HEK293 (cell line): ENCODE measurements around the gene ARHGAP22.

Experiments
- CTCF ChIP-seq: fragments of 450-650 bp; formaldehyde crosslinking; IDR thresholded peaks from 2 replicates; pipeline ENCODE4 v1.5.1; 2016; ENCODE audit warnings: missing biosample characterization, missing genetic modification characterization
- SCRT1 ChIP-seq: fragments of 450-650 bp; formaldehyde crosslinking; IDR thresholded peaks from 2 replicates; pipeline ENCODE4 v1.5.1; 2016; ENCODE audit warnings: missing biosample characterization, missing genetic modification characterization, borderline replicate concordance
- ZBTB20 ChIP-seq: fragments of 450-650 bp; formaldehyde crosslinking; IDR thresholded peaks from 2 replicates; pipeline ENCODE4 v1.5.1; 2016; ENCODE audit warnings: missing biosample characterization, missing genetic modification characterization
- TF ChIP-seq, protein P1 (sequence below): fragments of 450-650 bp; formaldehyde crosslinking; IDR thresholded peaks from 2 replicates; pipeline ENCODE4 v1.5.1; 2016; ENCODE audit warnings: missing biosample characterization, missing genetic modification characterization

DNA sequence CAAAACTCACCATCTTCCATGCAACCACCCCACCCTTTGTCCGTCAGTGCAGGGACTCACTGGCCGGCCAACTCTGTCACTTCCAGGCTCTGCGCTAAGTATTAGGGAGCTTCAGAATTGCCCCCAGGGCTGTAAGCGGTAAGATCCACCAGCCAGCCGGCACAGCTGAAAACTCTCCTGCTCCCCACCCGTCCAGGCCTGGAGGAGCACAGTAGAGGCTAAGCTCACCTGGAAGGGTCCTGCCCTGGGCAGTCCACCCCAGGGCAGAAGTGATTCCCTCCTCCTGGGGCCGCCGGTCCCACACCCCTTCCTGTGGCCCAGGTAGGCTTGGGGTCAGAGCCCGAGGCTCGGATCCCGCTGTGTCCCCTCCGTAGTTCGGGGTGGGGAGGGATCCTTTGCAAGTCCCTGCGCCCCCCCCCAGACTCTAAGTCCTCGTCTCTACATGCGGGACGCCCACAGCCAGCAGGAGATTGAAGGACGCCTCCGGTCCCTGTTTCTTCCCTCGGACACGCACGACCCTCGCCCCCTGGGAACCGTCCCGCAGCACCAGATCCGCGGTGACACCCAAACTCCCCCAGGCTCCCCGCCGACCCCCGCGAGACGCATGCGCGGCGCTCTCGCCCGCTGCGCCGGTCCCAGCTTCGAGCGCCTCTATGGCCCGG lies 138.9 kb downstream of the ARHGAP22 start:
- TF ChIP-seq, protein P1, sequence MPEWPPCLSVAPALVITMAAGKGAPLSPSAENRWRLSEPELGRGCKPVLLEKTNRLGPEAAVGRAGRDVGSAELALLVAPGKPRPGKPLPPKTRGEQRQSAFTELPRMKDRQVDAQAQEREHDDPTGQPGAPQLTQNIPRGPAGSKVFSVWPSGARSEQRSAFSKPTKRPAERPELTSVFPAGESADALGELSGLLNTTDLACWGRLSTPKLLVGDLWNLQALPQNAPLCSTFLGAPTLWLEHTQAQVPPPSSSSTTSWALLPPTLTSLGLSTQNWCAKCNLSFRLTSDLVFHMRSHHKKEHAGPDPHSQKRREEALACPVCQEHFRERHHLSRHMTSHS = no peak
- no peak for TF ChIP-seq SCRT1
- TF ChIP-seq ZBTB20 (tag by site-specific recombination) = no peak
- no peak for TF ChIP-seq CTCF (tag by site-specific recombination)
